CD4-positive, alpha-beta T cell treated with Interleukin-1 beta for 1 hour (primary cell): ENCODE measurements around the gene DLEC1.

Experiments
- DNase-seq, 2 donors: peaks; one replicate each; pipeline ENCODE4 v3.0.0-alpha.2; 2020 to 2022

The DLEC1 gene

GRCh38 chr3:38039101-38039898, at the start of gene DLEC1:
TSS of gene DLEC1 (plus strand) at chr3:38039208. CDS start at chr3:38039226, 18 bp downstream.
- DNase-seq, result peak; percentile 88

- DNase-seq, result no peak
Observed at GRCh38 chr3:37989821-37990480, 49.1 kb upstream of the DLEC1 start.

GRCh38 chr3:37990527-37990926, 48.5 kb upstream of the DLEC1 start, which contains the start of gene VILL:
TSS of gene VILL (plus strand) at chr3:37990786. CDS start at chr3:37993673, 2,887 bp downstream.
- DNase-seq, result no peak

- DNase-seq, result no peak
Observed at GRCh38 chr3:37991109-37991508, 47.9 kb upstream of the DLEC1 start.

GRCh38 chr3:37991823-37992222, 47.2 kb upstream of the DLEC1 start:
- no peak for DNase-seq

- DNase-seq, result no peak
Observed at GRCh38 chr3:37992271-37993066, 46.5 kb upstream of the DLEC1 start.

- DNase-seq, result no peak
Observed at GRCh38 chr3:37993067-37993455, 45.9 kb upstream of the DLEC1 start.

GRCh38 chr3:37993460-37993819, 45.6 kb upstream of the DLEC1 start:
- DNase-seq, result no peak

- DNase-seq, result peak; percentile 51 to 59
Observed at GRCh38 chr3:37993820-37994638, 45.0 kb upstream of the DLEC1 start.

GRCh38 chr3:37994639-37994972, 44.4 kb upstream of the DLEC1 start:
- no peak for DNase-seq

GRCh38 chr3:37995652-37996641, 43.1 kb upstream of the DLEC1 start:
- DNase-seq, result peak in 1 of 2 donors; percentile 18

GRCh38 chr3:37996785-37997301, 42.2 kb upstream of the DLEC1 start:
- DNase-seq, result peak; percentile 83 to 87

GRCh38 chr3:37997342-37997741, 41.7 kb upstream of the DLEC1 start:
- no peak for DNase-seq

GRCh38 chr3:37997791-37998370, 41.1 kb upstream of the DLEC1 start:
- no peak for DNase-seq

GRCh38 chr3:37999836-38000235, 39.2 kb upstream of the DLEC1 start:
- DNase-seq, result no peak

- no peak for DNase-seq
Observed at GRCh38 chr3:38000242-38000916, 38.6 kb upstream of the DLEC1 start.

GRCh38 chr3:38000965-38001455, 38.0 kb upstream of the DLEC1 start:
- no peak for DNase-seq

GRCh38 chr3:38001456-38002081, 37.4 kb upstream of the DLEC1 start:
- DNase-seq, result no peak

GRCh38 chr3:38002291-38002876, 36.6 kb upstream of the DLEC1 start:
- no peak for DNase-seq
